HepG2 (cell line): ENCODE results near the gene GPR32.

Experiments used
- IRF1 ChIP-seq: sonication (generic); formaldehyde crosslinking; IDR thresholded peaks from 2 replicates; pipeline ENCODE4 v1.4.0; 2020; ENCODE audit warnings: low read depth, mild to moderate bottlenecking, missing genetic modification reagents
- POLR2A ChIP-seq, 2 experiments: IDR thresholded peaks; 2 replicates each; pipeline ENCODE4 v1.6.1; 2011; ENCODE audit warnings: low read depth in 2 of 2, low read length in 2 of 2, mild to moderate bottlenecking in 1 of 2, moderate library complexity in 1 of 2; ENCODE audit not compliant: insufficient read depth in 1 of 2

DNA sequence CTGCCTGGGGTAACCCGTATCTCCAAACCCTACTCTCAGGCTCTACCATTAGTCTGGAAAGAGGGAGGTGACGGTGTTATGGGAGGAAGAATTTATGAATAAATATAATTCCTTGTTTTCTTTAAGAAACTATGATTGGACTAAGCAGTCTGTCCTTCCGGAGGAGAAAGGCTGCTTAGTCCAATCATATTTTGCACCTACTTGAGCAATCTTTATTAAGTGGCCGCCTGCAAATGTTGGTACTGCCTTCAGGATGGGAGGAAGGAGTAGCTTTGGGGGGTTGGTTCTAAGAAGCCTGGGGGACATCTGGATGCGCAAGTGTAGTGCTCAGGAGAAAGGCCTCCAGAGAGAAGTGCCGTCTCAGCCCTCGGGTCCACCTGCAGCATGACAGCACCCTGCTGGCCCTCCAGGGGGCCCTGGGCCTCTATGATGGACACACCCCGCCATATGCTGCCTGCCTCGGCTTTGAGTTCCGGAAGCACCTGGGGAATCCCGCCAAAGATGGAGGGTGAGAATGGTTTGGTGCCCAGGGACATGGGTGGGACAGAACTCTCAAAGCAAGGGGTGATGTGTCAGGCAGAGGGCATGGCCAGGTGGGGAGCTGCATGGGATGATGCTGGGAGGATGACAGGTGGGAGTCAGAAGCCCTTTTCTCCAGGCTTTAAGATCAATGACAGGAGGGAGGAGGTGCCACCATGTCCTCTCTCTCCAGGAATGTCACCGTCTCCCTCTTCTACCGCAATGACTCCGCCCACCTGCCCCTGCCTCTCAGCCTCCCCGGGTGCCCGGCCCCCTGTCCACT is 24.0 kb downstream of the GPR32 start:
- no peak for TF ChIP-seq IRF1 (CRISPR knock-in tag)
- TF ChIP-seq POLR2A (IDR thresholded peaks at IDR 0.05; ENCODE audit: insufficient read depth in 1 of 2, low read depth in 2 of 2, low read length in 2 of 2), result peak; percentile 27 to 54; a peak in 1 of 4 replicates
